Activated CD8-positive, alpha-beta memory T cell treated with anti-CD3 and anti-CD28 coated beads for 48 hours (primary cell): ENCODE data around the gene EMID1.
"Not testable (repeated sequence)": the region's sequence is repeated elsewhere in the genome, so short reads cannot be mapped to it uniquely, and the experiment has no call there.

Source experiments
- DNase-seq, 3 experiments: peaks; one replicate each; pipeline ENCODE4 v3.0.0-alpha.2; 2020; ENCODE audit warnings: low read depth in 2 of 3, low spot score in 2 of 3

EMID1 gene

GRCh38 chr22:29226351-29226981 is 20.8 kb downstream of the EMID1 start:
- no peak for DNase-seq

GRCh38 chr22:29230972-29231875 is 25.5 kb downstream of the EMID1 start:
- DNase-seq = no peak

DNA sequence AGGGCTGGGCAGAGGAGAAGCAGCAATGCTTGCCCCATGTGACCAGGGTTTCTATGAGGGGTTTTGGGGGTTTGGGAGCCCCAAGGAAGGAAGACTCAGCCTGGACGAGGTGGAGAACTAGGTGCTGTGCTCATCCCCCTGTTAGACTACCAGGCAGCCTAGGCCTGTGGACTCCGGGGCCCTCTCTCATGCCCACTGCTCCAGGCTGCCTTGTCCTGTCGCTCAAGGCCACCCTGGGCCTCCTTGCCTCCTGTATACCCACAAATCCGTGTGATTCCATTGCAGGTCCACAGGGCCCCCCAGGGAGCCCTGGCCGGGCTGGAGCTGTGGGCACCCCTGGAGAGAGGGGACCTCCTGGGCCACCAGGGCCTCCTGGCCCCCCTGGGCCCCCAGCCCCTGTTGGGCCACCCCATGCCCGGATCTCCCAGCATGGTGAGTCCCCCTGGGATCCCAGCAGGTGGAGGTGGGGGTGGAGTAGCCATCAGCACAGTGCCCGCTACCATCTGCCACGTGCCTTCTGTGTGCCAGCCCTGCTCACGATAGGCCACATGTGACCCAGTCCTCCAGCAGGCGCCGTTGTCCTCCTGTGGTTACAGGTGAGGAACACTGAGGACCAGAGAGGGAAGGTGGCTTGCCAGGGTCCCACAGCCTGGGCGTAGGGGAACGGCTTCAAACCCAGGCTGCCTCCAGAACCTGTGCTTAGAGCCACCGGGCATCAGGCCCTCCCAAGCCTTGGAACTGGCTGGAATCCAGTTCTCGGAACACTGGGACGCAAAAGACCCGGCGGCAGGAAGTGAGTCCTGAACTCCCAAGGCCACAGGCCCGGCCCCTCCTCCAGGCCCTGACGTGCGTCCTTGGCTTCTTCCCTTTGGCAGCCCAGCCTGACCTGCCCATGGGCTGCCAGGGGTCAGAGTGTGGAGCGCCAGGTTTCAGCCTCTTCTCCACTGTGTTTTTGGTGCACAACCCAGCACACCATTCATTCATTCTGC is 26.6 kb downstream of the EMID1 start:
- no peak for DNase-seq

- no peak for DNase-seq
Observed at GRCh38 chr22:29233277-29233877, 27.7 kb downstream of the EMID1 start.

- DNase-seq = not testable (repeated sequence)
Observed at GRCh38 chr22:29240481-29240880, 34.8 kb downstream of the EMID1 start.

GRCh38 chr22:29243874-29244446 is 38.3 kb downstream of the EMID1 start:
- no peak for DNase-seq

DNA sequence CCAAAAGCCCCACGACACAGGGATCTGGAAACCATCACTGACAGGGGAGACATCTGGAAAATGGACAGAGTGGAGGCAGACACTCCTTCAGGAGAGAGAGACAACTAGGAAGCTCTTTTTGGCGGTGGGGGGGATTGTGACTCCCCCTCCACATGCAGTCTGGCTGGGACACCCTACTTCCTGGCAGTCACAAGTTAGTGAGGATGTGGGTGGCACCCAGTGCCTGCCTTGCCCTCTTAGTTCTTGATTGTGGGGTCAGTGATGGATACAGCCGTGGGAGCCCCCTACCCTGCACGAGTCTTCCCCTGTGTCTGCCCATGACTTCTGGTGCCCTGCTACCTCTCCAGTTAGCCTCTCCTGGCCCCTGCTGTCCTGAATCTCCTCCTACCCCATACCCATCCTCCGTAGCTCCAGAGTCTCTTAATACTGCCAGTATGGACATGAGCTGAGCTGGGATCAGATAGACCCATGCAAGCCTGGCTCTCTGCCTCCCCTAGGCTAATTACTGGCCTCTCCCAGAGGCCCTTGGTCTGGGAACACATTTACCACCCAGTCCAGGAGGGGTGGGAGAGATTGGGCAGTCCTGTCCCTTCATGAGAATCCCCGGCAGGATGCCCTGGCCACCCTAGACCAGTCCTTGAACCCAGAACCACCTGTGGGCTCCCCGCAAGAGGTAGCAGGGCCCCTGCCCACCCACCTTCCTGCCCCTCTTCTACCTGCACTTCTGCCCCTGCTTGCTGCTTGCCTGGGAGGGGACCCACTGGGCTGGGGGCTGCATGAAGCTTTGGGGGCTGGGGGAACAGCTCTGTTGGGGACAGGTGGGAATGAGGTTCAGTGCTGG is 39.3 kb downstream of the EMID1 start:
- no peak for DNase-seq

GRCh38 chr22:29245626-29246385 is 40.1 kb downstream of the EMID1 start:
- peak in 2 of 3 experiments; percentile 40 to 52 for DNase-seq

DNA sequence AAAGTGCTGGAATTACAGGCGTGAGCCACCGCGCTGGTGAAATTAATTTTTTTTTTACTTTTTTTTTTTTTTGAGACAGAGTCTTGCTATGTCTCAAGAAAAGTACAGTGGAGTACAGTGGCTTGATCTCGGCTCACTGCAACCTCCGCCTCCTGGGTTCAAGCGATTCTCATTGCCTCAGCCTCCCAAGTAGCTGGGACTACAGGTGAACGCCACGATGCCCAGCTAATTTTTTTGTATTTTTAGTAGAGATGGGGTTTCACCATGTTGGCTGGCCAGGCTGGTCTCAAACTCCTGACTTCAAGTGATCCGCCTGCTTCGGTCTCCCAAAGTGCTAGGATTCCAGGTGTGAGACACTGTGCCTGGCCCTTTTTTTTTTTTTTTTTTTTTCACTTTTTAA is 42.2 kb downstream of the EMID1 start:
- DNase-seq = not testable (repeated sequence)

- no peak for DNase-seq
Observed at GRCh38 chr22:29251265-29251664, 45.6 kb downstream of the EMID1 start.

DNA sequence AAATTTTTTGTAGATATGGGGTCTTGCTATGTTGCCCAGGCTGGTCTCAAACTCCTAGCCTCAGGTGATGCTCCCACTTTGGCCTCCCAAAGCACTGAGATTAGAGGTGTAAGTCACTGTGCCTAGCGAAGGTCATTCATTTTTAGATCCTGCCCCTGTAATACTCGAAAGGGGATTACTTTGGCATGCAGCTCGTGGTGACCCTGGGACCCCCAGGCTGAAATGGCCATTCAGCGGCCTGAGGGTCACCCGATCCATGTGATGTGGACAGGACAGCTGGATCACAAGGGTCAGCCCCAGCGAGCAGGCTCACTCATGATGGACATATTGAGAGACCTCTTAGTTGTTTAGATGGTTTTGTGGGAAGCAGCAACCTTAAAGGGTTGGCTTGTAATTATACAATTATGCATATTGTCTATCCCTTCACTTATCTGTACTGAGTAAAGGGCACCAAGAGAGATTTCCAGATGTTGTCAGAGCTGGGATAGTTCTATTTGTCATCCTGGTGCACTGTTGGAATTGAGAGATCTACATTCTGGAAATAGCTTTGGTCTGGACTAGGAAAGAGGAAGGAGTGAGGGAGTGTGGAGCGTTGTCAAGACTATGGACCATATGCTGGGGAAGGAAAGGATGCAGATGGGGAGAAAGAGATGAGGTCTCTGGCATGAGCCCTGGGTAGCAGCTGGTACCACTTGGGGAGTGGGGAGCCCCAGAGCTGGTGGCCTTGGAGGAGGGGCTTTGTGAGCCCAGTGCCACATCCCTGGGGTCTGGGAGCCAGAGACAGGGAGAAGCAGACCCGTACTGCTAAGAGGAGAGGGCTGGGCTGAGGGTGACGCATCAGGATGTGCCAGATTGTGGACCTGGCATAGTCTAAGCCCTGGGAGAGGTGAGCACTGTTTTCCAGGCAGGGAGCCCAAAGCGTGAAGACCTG is 46.5 kb downstream of the EMID1 start:
- DNase-seq = no peak

DNA sequence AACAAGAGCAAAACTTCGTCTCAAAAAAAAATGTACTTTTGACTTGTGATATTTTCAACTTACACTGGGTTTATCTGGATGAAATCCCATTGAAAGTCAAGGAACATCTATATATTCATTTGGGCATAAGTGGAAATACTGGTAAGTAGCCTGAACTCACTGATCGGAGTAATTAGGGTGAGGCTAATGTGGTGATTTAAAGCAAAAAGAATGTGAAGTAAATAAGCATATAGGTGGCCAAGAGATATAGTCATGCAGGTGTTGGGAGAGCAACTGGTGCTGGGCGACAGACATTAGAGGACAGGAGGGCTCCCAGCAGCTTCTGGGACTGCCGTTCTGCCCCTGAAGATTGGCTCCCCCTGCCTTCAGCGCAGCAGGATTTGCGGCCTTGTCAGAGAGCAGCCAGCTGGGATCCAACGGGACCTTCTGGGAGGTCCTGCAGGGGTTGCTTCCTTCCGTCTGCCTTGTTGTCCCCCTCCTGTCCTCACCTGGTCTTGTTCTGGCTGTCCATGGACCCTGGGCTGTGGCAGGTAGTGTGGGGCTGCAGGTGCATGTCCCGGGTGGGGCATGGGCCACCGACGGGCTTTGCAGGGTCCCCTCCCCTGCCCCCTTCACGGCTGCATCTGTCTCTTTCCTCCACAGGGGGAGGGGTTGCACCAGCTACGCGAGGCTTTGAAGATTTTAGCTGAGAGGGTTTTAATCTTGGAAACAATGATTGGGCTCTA is 48.0 kb downstream of the EMID1 start:
- no peak for DNase-seq

GRCh38 chr22:29254286-29254660 is 48.6 kb downstream of the EMID1 start:
- no peak for DNase-seq

DNA sequence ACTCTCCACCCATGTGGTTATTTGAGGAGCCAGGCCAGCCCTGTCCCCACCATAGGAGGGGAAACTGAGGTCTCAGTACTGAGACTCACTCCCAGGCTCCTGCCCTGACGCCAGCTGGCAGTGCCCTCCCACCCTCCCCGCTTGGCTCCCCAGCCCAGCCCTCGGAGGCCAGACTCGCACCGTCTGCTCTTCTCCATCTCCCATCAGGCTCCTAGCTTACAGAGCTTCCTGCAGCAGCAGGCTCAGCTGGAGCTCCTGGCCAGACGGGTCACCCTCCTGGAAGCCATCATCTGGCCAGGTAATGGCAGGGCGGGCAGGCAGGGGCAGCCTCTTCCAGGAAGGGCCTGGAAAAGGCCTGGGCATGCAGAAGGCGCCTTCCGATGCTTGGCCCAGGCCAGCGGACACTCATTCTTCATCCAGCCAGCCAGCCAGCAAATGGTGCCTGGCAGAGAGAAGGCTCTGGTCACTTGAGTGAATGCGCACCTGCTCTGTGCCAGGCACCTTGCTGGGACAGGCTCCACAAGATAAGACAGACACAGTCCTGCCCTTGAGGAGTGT is 49.4 kb downstream of the EMID1 start:
- no peak for DNase-seq

GRCh38 chr22:29256606-29257325 is 51.1 kb downstream of the EMID1 start:
- no peak for DNase-seq

GRCh38 chr22:29257751-29258181 is 52.1 kb downstream of the EMID1 start:
- no peak for DNase-seq
